ENCODE results near the gene SLC1A6. TPM values are rescaled to one million over a fixed set of nuclear protein-coding genes. Genes with fewer than 3 reads are reported as not detected.
"Not testable (repeated sequence)": the region's sequence is repeated elsewhere in the genome, so short reads cannot be mapped to it uniquely, and the experiment has no call there.

SLC1A6 gene
- total and polyA plus RNA-seq, 2 of the 4 experiments (the other 2 are of a cell fraction), result not detected

- H3K79me1 ChIP-seq (ENCODE audit: low read depth in 1 of 2, low read length in 2 of 2); H3K4me2 ChIP-seq (ENCODE audit: low read depth, low read length); H3K4me1 ChIP-seq (ENCODE audit: control insufficient read depth, insufficient read depth, low read length); dilution Hi-C loops (cut with HindIII; ENCODE audit: low sequenced_read_pairs, unreplicated experiment); H3K56ac ChIP-seq (ENCODE audit: extremely low read depth, insufficient read depth, low read length); H4K5ac ChIP-seq (ENCODE audit: low read depth, low read length); H3K9me3 ChIP-seq (ENCODE audit: control insufficient read depth, insufficient read depth, low read length); H2AK5ac ChIP-seq (ENCODE audit: low read depth, low read length); H2BK120ac ChIP-seq (ENCODE audit: low read depth, low read length); H4K20me1 ChIP-seq (ENCODE audit: insufficient read depth, low read length); BruUV-seq (replicated peaks); ATAC-seq (ENCODE audit: low read depth); H4K91ac ChIP-seq (ENCODE audit: insufficient read depth, low read depth, low read length); H2BK15ac ChIP-seq (ENCODE audit: low read depth, low read length); H3K27ac ChIP-seq (ENCODE audit: insufficient read depth, low read length); H3K23ac ChIP-seq (ENCODE audit: low read depth, low read length); H3K14ac ChIP-seq (replicated peaks; ENCODE audit: low read depth, low read length); H2BK5ac ChIP-seq (ENCODE audit: low read depth, low read length, poor library complexity, severe bottlenecking); H3K9ac ChIP-seq (ENCODE audit: low read depth, low read length); H3K27me3 ChIP-seq (ENCODE audit: control insufficient read depth, insufficient read depth, low read length); H3K4me3 ChIP-seq (ENCODE audit: insufficient read depth, low read depth, low read length); H2BK20ac ChIP-seq (ENCODE audit: low read depth, low read length); CTCF ChIA-PET; H3K4ac ChIP-seq (ENCODE audit: low read depth, low read length); H4K8ac ChIP-seq (ENCODE audit: low read depth in 2 of 2, low read length in 2 of 2); POLR2A ChIA-PET (ENCODE audit: unreplicated experiment); H2AK9ac ChIP-seq (replicated peaks; ENCODE audit: low read depth, low read length, poor library complexity); intact Hi-C loops (cut with micrococcal nuclease); H3K18ac ChIP-seq (ENCODE audit: low read depth, low read length); in situ Hi-C loops (cut with MboI; ENCODE audit: low sequenced_read_pairs); H3K9me1 ChIP-seq (ENCODE audit: insufficient read depth, low read length); DNase-seq; H2AFZ ChIP-seq (replicated peaks; ENCODE audit: low read length, poor library complexity); H3K36me3 ChIP-seq (ENCODE audit: control insufficient read depth, insufficient read depth, low read length): not testable (repeated sequence)
- no CpG with 5 or more reads among the region's 3 CpGs for WGBS, 2 experiments (ENCODE audit: extremely low coverage in 2 of 2, insufficient read length in 1 of 2)
Observed at GRCh38 chr19:15018836-15019235, 39.2 kb upstream of the SLC1A6 start.
